Neural progenitor cell (in vitro differentiated cells): Measurements from ENCODE around the gene KLF6. TPM values are rescaled to one million over a fixed set of nuclear protein-coding genes. Genes with fewer than 3 reads are reported as not detected.

Source experiments
- DNase-seq: peaks from one replicate; pipeline ENCODE4 v3.0.0-alpha.2; 2016; ENCODE audit warnings: low spot score
- H2AFZ ChIP-seq: fragments of 200-600 bp; sonication (generic); replicated peaks from 2 replicates; pipeline ENCODE4 v1.6.1; 2016; ENCODE audit warnings: antibody characterized with exemption
- H3F3A ChIP-seq: fragments of 200-600 bp; sonication (generic); 2 replicates; pipeline ENCODE4 v1.6.1; 2016; ENCODE audit warnings: antibody characterized with exemption, low read depth
- H3K27ac ChIP-seq: fragments of 200-600 bp; sonication (generic); 2 replicates; pipeline ENCODE4 v1.5.1; 2016; ENCODE audit warnings: mild to moderate bottlenecking
- H3K27me3 ChIP-seq: fragments of 200-600 bp; sonication (generic); 2 replicates; pipeline ENCODE4 v1.6.1; 2016; ENCODE audit warnings: mild to moderate bottlenecking, moderate library complexity
- H3K36me3 ChIP-seq: fragments of 200-600 bp; sonication (generic); 2 replicates; pipeline ENCODE4 v1.5.1; 2016
- H3K4me1 ChIP-seq: fragments of 200-600 bp; sonication (generic); 2 replicates; pipeline ENCODE4 v1.6.1; 2016; ENCODE audit warnings: mixed run types
- H3K4me2 ChIP-seq: fragments of 200-600 bp; sonication (generic); 2 replicates; pipeline ENCODE4 v1.6.1; 2016
- H3K4me3 ChIP-seq: fragments of 200-600 bp; sonication (generic); 2 replicates; pipeline ENCODE4 v1.5.1; 2016
- H3K79me2 ChIP-seq: fragments of 200-600 bp; sonication (generic); 2 replicates; pipeline ENCODE4 v1.6.1; 2016; ENCODE audit warnings: low read depth
- H3K9ac ChIP-seq: fragments of 200-600 bp; sonication (generic); 2 replicates; pipeline ENCODE4 v1.6.1; 2016
- H3K9me3 ChIP-seq: fragments of 200-600 bp; sonication (generic); 2 replicates; pipeline ENCODE4 v1.5.1; 2016; ENCODE audit warnings: low read depth
- H4K20me1 ChIP-seq: fragments of 200-600 bp; sonication (generic); 2 replicates; pipeline ENCODE4 v1.6.1; 2016; ENCODE audit warnings: low read depth
- H3K27ac Mint-ChIP-seq: 3 replicates; pipeline ENCODE4 v1.8.0; 2021; ENCODE audit warnings: mixed read lengths
- H3K27me3 Mint-ChIP-seq: 2 replicates; pipeline ENCODE4 v1.8.0; 2022; ENCODE audit warnings: low read depth, mild to moderate bottlenecking, inconsistent platforms, moderate library complexity, mixed read lengths; ENCODE audit not compliant: insufficient read depth
- H3K36me3 Mint-ChIP-seq: 3 replicates; pipeline ENCODE4 v1.8.0; 2021; ENCODE audit warnings: mixed read lengths
- H3K4me1 Mint-ChIP-seq: 3 replicates; pipeline ENCODE4 v1.8.0; 2021; ENCODE audit warnings: mixed read lengths
- H3K4me3 Mint-ChIP-seq: 3 replicates; pipeline ENCODE4 v1.8.0; 2021; ENCODE audit warnings: mild to moderate bottlenecking, moderate library complexity, mixed read lengths
- H3K9me3 Mint-ChIP-seq: 3 replicates; pipeline ENCODE4 v1.8.0; 2020; ENCODE audit warnings: mixed read lengths
- EZH2 ChIP-seq: fragments of 200-600 bp; sonication (generic); IDR thresholded peaks from 2 replicates; pipeline ENCODE4 v1.6.1; 2017; ENCODE audit warnings: antibody characterized with exemption, mild to moderate bottlenecking, moderate library complexity
- EZH2phosphoT487 ChIP-seq: fragments of 200-600 bp; sonication (generic); IDR thresholded peaks from 2 replicates; pipeline ENCODE4 v1.6.1; 2017; ENCODE audit warnings: antibody characterized with exemption
- total RNA-seq: library from RNA; depleted of rRNA; stranded (reverse); fragments of >200 nt; gene quantifications from 2 replicates; pipeline ENCODE4 v1.2.3, GENCODE V29; 2015; ENCODE audit warnings: low replicate concordance
- TF ChIP-seq, protein P1 (sequence below): fragments of 200-600 bp; sonication (generic); IDR thresholded peaks from 2 replicates; pipeline ENCODE4 v1.5.1; 2017; ENCODE audit warnings: antibody characterized with exemption, mild to moderate bottlenecking

The KLF6 gene
- total RNA-seq, 1 donor from 2014 or later = 11.9 TPM

DNA sequence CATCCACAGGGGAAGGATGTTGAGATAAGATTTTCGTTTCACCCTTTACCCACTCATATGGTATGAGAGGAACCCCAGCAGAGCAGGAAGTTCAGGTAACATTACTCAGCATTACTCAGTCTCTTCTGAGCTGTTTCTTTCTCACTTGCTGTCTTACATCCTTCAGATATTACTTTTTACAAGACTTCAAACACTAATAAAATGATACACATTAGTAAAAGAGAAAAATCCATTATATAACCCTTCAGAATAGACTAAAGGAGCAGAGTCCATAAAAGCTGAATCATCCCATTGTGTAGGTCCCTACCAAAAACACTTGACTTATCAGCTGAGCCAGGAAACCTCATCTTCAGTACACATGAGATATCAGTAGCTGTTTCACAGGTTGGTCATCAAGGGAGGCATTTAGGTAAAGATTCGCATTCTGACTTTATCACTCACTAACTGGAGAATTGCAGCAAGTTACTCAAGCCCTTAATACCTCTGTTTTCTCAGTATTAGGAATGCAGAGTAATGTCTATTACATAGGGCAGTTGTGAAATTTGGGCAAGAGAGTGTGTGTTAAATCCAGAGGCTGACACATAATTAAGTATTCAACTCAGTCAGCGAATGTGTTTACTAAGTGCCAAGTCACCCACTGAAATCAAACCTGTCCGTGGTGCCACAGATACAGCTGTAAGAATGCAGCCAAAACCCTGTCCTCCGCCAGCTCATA lies 44.7 kb downstream of the KLF6 start:
- H3K4me3 Mint-ChIP-seq = no peak overlapping the region
- no peak overlapping the region for H3K27ac ChIP-seq
- peaks cover 2% of the 10 kb centered on the region for H3K27me3 Mint-ChIP-seq
- no peak for DNase-seq
- no peaks in the 10 kb centered on the region for H4K20me1 ChIP-seq
- no peak overlapping the region for H2AFZ ChIP-seq
- no peaks in the 10 kb centered on the region for H3K36me3 ChIP-seq
- peaks cover 2% of the 10 kb centered on the region for H3K4me1 ChIP-seq
- no peak overlapping the region for H3K9ac ChIP-seq
- H3K27ac Mint-ChIP-seq = no peak overlapping the region
- H3K79me2 ChIP-seq = no peaks in the 10 kb centered on the region
- TF ChIP-seq EZH2 = no peak
- TF ChIP-seq, protein P1, sequence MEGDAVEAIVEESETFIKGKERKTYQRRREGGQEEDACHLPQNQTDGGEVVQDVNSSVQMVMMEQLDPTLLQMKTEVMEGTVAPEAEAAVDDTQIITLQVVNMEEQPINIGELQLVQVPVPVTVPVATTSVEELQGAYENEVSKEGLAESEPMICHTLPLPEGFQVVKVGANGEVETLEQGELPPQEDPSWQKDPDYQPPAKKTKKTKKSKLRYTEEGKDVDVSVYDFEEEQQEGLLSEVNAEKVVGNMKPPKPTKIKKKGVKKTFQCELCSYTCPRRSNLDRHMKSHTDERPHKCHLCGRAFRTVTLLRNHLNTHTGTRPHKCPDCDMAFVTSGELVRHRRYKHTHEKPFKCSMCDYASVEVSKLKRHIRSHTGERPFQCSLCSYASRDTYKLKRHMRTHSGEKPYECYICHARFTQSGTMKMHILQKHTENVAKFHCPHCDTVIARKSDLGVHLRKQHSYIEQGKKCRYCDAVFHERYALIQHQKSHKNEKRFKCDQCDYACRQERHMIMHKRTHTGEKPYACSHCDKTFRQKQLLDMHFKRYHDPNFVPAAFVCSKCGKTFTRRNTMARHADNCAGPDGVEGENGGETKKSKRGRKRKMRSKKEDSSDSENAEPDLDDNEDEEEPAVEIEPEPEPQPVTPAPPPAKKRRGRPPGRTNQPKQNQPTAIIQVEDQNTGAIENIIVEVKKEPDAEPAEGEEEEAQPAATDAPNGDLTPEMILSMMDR = no peak
- no peak for TF ChIP-seq EZH2phosphoT487
- no peaks in the 10 kb centered on the region for H3K9me3 ChIP-seq
- H3K4me1 Mint-ChIP-seq = peaks cover 7% of the 10 kb centered on the region
- H3K4me2 ChIP-seq = no peak overlapping the region
- H3K9me3 Mint-ChIP-seq = no peaks in the 10 kb centered on the region
- no peak overlapping the region for H3K4me3 ChIP-seq
- no peaks in the 10 kb centered on the region for H3K27me3 ChIP-seq
- H3K36me3 Mint-ChIP-seq = no peaks in the 10 kb centered on the region
- H3F3A ChIP-seq = no peaks in the 10 kb centered on the region

DNA sequence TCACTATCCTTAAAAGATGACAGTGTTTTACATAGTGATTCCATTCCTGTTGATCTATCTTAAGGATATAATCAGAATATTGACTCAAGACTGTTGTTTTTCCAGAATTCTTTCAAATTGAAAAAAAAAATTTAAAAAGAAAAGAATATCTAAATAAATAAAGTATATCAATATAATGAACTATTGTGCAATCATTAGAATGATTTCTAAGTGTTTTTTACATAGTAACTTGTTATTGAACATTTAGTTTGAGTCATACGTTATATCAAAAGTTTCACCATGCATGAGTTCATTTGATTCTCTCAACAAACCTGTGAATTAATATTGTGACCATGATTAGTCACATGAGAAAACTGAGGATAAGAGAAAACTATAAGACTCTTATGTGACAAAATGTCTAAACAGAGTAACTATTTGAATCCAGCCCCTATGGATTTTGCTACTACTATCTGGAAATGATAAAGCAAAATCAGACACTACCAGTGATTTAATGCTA lies 46.1 kb downstream of the KLF6 start:
- Mint-ChIP-seq H3K27ac (no peak overlapping the region), H3K9me3 (no peaks in the 10 kb centered on the region), H3K27me3 (peaks cover 2% of the 10 kb centered on the region), H3K4me3 (no peak overlapping the region), H3K4me1 (peaks cover 4% of the 10 kb centered on the region), H3K36me3 (no peaks in the 10 kb centered on the region)
- H3K27me3 ChIP-seq = no peaks in the 10 kb centered on the region
- DNase-seq = no peak
- TF ChIP-seq, protein P1 = no peak
- TF ChIP-seq EZH2 (no peak), EZH2phosphoT487 (no peak)
- no peaks in the 10 kb centered on the region for H3F3A ChIP-seq
- H3K4me2 ChIP-seq = no peak overlapping the region
- no peak overlapping the region for H3K4me3 ChIP-seq
- no peak overlapping the region for H3K9ac ChIP-seq
- H3K27ac ChIP-seq = no peak overlapping the region
- H3K79me2 ChIP-seq = no peaks in the 10 kb centered on the region
- no peaks in the 10 kb centered on the region for H3K9me3 ChIP-seq
- no peaks in the 10 kb centered on the region for H3K4me1 ChIP-seq
- H2AFZ ChIP-seq = no peak overlapping the region
- H4K20me1 ChIP-seq = no peaks in the 10 kb centered on the region
- no peaks in the 10 kb centered on the region for H3K36me3 ChIP-seq

DNA sequence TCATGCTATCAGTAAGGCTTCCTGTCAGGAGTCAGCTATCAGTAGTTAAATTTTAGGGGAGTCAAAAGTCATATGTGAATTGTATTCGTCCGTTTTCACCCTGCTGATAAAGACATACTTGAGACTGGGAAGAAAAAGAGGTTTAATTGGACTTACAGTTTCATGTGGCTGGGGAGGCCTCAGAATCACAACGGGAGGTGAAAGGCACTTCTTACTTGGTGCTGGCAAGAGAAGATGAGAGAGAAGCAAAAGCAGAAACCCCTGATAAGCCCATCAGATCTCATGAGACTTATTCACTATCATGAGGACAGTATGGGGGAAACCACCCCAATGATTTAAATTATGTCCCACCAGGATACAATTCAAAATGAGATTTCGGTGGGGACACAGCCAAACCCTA lies 47.1 kb downstream of the KLF6 start:
- Histone ChIP-seq H3K9me3 (no peaks in the 10 kb centered on the region), H3K27me3 (no peaks in the 10 kb centered on the region), H3K79me2 (no peaks in the 10 kb centered on the region), H4K20me1 (no peaks in the 10 kb centered on the region), H3F3A (no peaks in the 10 kb centered on the region), H3K4me2 (no peak overlapping the region), H3K4me3 (no peak overlapping the region), H3K27ac (no peak overlapping the region), H2AFZ (no peak overlapping the region), H3K36me3 (no peaks in the 10 kb centered on the region), H3K9ac (no peak overlapping the region), H3K4me1 (no peaks in the 10 kb centered on the region)
- no peak overlapping the region for H3K27ac Mint-ChIP-seq
- TF ChIP-seq, protein P1 = no peak
- TF ChIP-seq EZH2phosphoT487 (no peak), EZH2 (no peak)
- DNase-seq = no peak
- H3K4me3 Mint-ChIP-seq = no peak overlapping the region
- peaks cover 2% of the 10 kb centered on the region for H3K27me3 Mint-ChIP-seq
- no peaks in the 10 kb centered on the region for H3K9me3 Mint-ChIP-seq
- no peaks in the 10 kb centered on the region for H3K36me3 Mint-ChIP-seq
- H3K4me1 Mint-ChIP-seq = peaks cover 4% of the 10 kb centered on the region
